ENCODE results near the gene SLC6A20.

The SLC6A20 gene

GRCh38 chr3:45802146-45802545, 5.8 kb upstream of the SLC6A20 start:
- no peak overlapping the region for H3K4me3 ChIP-seq (replicated peaks; ENCODE audit: low read depth, low read length)
- no peak for TF ChIP-seq CTCF (IDR thresholded peaks at IDR 0.05; ENCODE audit: low read length, missing control alignments)
- DNase-seq (ENCODE audit: low read depth), result no peak

- no peak for DNase-seq (ENCODE audit: low read depth)
- no peak for TF ChIP-seq CTCF (IDR thresholded peaks at IDR 0.05; ENCODE audit: low read length, missing control alignments)
- no peak overlapping the region for H3K4me3 ChIP-seq (replicated peaks; ENCODE audit: low read depth, low read length)
These were observed 4.3 kb upstream of the SLC6A20 start for GRCh38 chr3:45800611-45801010.

- no peak for TF ChIP-seq CTCF (IDR thresholded peaks at IDR 0.05; ENCODE audit: low read length, missing control alignments)
- H3K4me3 ChIP-seq (replicated peaks; ENCODE audit: low read depth, low read length), result no peak overlapping the region
- no peak for DNase-seq (ENCODE audit: low read depth)
These were observed 3.2 kb upstream of the SLC6A20 start for GRCh38 chr3:45799586-45799985.

GRCh38 chr3:45798034-45798433, 1.7 kb upstream of the SLC6A20 start:
- TF ChIP-seq CTCF (IDR thresholded peaks at IDR 0.05; ENCODE audit: low read length, missing control alignments), result no peak
- no peak overlapping the region for H3K4me3 ChIP-seq (replicated peaks; ENCODE audit: low read depth, low read length)
- no peak for DNase-seq (ENCODE audit: low read depth)

GRCh38 chr3:45796902-45797637, 734 bp upstream of the SLC6A20 start:
- no peak for DNase-seq (ENCODE audit: low read depth)
- no peak overlapping the region for H3K4me3 ChIP-seq (replicated peaks; ENCODE audit: low read depth, low read length)
- no peak for TF ChIP-seq CTCF (IDR thresholded peaks at IDR 0.05; ENCODE audit: low read length, missing control alignments)

GRCh38 chr3:45795509-45795881, 841 bp downstream of the SLC6A20 start:
- DNase-seq (ENCODE audit: low read depth), result no peak
- no peak for TF ChIP-seq CTCF (IDR thresholded peaks at IDR 0.05; ENCODE audit: low read length, missing control alignments)
- H3K4me3 ChIP-seq (replicated peaks; ENCODE audit: low read depth, low read length), result no peak overlapping the region

GRCh38 chr3:45794660-45795059, 1.7 kb downstream of the SLC6A20 start:
- no peak for TF ChIP-seq CTCF (IDR thresholded peaks at IDR 0.05; ENCODE audit: low read length, missing control alignments)
- H3K4me3 ChIP-seq (replicated peaks; ENCODE audit: low read depth, low read length), result no peak overlapping the region
- no peak for DNase-seq (ENCODE audit: low read depth)
